Measurements from ENCODE around the gene GRAMD2A. TPM values are rescaled to one million over a fixed set of nuclear protein-coding genes. Genes with fewer than 3 reads are reported as not detected.

GRAMD2A gene
- total RNA-seq, 3 donors from 2014 or later: 0.98 to 8.0 (median 2.5) TPM

- no peaks in the 10 kb centered on the region for H3K9me3 ChIP-seq
- no peak overlapping the region for H3K4me3 ChIP-seq
- intact Hi-C loops (cut with DNase I, micrococcal nuclease): no loop called here
- ATAC-seq: no peak
- H3K4me1 ChIP-seq (ENCODE audit: low read depth): peaks cover 7% of the 10 kb centered on the region
- H3K36me3 ChIP-seq (ENCODE audit: low read depth): peaks cover 24% of the 10 kb centered on the region
- no peak for DNase-seq
- TF ChIP-seq, protein P1, sequence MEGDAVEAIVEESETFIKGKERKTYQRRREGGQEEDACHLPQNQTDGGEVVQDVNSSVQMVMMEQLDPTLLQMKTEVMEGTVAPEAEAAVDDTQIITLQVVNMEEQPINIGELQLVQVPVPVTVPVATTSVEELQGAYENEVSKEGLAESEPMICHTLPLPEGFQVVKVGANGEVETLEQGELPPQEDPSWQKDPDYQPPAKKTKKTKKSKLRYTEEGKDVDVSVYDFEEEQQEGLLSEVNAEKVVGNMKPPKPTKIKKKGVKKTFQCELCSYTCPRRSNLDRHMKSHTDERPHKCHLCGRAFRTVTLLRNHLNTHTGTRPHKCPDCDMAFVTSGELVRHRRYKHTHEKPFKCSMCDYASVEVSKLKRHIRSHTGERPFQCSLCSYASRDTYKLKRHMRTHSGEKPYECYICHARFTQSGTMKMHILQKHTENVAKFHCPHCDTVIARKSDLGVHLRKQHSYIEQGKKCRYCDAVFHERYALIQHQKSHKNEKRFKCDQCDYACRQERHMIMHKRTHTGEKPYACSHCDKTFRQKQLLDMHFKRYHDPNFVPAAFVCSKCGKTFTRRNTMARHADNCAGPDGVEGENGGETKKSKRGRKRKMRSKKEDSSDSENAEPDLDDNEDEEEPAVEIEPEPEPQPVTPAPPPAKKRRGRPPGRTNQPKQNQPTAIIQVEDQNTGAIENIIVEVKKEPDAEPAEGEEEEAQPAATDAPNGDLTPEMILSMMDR (IDR thresholded peaks at IDR 0.05): no peak
Observed at GRCh38 chr15:72199205-72199515, 1.6 kb upstream of the GRAMD2A start.

DNA sequence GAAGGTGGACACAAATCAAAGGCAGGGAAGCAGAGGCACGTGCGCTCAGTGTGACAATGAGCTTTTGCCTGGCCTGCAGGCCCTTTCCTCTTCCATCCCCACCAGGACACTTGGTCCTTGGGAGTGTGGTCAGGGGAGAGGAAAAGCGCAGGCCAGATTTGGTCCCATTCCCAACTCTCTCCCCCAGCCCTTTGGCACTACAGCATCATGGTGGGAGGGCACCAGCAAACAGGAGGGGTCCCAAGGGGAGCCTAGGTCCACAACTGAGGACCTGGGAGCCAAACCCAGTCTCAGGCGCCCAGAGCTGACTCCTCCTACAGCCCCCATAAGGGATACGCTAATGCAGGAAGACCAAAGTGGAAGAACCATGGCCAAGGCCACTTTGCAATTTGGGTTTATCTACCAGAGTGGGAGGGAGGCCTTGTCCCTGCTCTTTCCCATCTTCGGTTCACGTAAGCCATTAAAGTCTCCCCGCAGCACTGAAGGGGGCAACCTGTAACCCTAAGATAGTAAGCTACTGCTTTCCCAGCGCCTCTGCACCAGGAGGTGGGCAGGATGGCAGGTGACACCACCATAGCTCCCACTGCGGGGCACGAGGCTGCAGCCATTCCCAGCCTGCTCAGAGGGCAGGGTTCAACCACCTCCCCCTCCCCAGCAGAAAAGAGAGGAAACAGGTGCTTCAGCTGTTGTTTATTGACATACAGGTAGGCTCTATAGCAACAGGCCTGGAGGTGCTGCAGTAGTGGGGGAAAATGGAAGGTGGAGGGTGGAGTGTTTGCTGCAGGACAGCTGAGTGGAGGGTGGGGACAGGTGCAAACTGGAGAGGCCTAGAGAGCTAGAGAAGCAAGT lies 993 bp upstream of the GRAMD2A start:
- Histone ChIP-seq H3K4me1 (ENCODE audit: low read depth) (peaks cover 7% of the 10 kb centered on the region), H3K9me3 (no peaks in the 10 kb centered on the region), H3K4me3 (no peak overlapping the region), H3K36me3 (ENCODE audit: low read depth) (peaks cover 22% of the 10 kb centered on the region)
- TF ChIP-seq, protein P1 (IDR thresholded peaks at IDR 0.05): no peak
- DNase-seq (peak in 1 of 3 donors; percentile 37), ATAC-seq (peak; percentile 11)
- intact Hi-C loops (cut with DNase I, micrococcal nuclease): no loop called here

GRCh38 chr15:72197041-72197459 lies 537 bp downstream of the GRAMD2A start:
- Histone ChIP-seq H3K4me1 (ENCODE audit: low read depth) (peaks cover 7% of the 10 kb centered on the region), H3K36me3 (ENCODE audit: low read depth) (peaks cover 7% of the 10 kb centered on the region), H3K4me3 (no peak overlapping the region), H3K9me3 (no peaks in the 10 kb centered on the region)
- intact Hi-C loops (cut with DNase I, micrococcal nuclease): no loop called here
- ATAC-seq: no peak
- TF ChIP-seq, protein P1 (IDR thresholded peaks at IDR 0.05): no peak
- no peak for DNase-seq

GRCh38 chr15:72196409-72197040 lies 1.1 kb downstream of the GRAMD2A start:
- ATAC-seq: no peak
- intact Hi-C loops (cut with DNase I, micrococcal nuclease): no loop called here

DNA sequence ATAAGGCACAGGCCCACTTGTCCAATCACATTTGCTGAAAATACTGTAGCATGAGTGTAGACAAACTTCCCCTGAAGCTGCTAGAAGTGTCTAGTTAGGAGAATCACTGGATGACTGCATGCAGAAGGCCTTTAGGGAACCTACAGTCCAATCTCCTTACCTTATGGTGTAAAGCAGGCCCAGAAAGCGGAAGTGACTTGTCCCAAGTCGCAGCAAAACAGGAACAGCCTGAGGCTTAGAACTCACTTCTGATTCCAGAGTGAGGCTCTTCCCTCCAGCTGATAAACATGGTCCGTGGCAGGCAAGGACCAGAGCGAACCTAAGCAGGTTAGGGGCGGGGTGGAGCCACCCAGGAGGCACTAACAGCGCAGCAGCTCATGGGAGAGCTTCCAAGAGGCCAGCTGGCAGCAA lies 2.5 kb downstream of the GRAMD2A start:
- DNase-seq: no peak
- no peak overlapping the region for H3K4me3 ChIP-seq
- intact Hi-C loops (cut with DNase I, micrococcal nuclease): no loop called here
- H3K4me1 ChIP-seq (ENCODE audit: low read depth): peaks cover 5% of the 10 kb centered on the region
- no peaks in the 10 kb centered on the region for H3K36me3 ChIP-seq (ENCODE audit: low read depth)
- H3K9me3 ChIP-seq: no peaks in the 10 kb centered on the region
- ATAC-seq: no peak
- TF ChIP-seq, protein P1 (IDR thresholded peaks at IDR 0.05): no peak

More at GRCh38 chr15:72196409-72197040, 1.1 kb downstream of the GRAMD2A start:
- DNase-seq: no peak
- Histone ChIP-seq H3K4me1 (ENCODE audit: low read depth) (peaks cover 7% of the 10 kb centered on the region), H3K36me3 (ENCODE audit: low read depth) (peaks cover 3% of the 10 kb centered on the region), H3K4me3 (no peak overlapping the region), H3K9me3 (no peaks in the 10 kb centered on the region)
- TF ChIP-seq, protein P1 (IDR thresholded peaks at IDR 0.05): no peak

Data from mucosa of descending colon (tissue), 3 donors.